H1 (cell line): ENCODE data around the gene SURF1. TPM values are rescaled to one million over a fixed set of nuclear protein-coding genes. Genes with fewer than 3 reads are reported as not detected.
A peak's percentile ranks its signal among the peaks of the same experiment; 100 is the strongest.

ENCODE experiments used
- CTCF ChIA-PET: fragments of 300-600 bp; sonication (Branson Sonifier 250); formaldehyde crosslinking; loops from one replicate; lab custom pipeline; 2021; ENCODE audit not compliant: partially characterized antibody; lab: Charles Lee
- POLR2A ChIA-PET: fragments of 300-600 bp; sonication (Branson Sonifier 250); formaldehyde crosslinking; loops from one replicate; lab custom pipeline; 2021; ENCODE audit warnings: inconsistent platforms; ENCODE audit not compliant: partially characterized antibody; lab: Charles Lee
- DNase-seq, 2 experiments: peaks; one replicate each; pipeline versions ENCODE4 v3.0.0 to v3.0.0-alpha.2; 2010 to 2022; ENCODE audit warnings: low spot score in 2 of 2, low read depth in 1 of 2, mixed read lengths in 1 of 2
- FAIRE-seq: peaks from 2 replicates; lab custom pipeline; 2011; peaks lifted over from hg19 to GRCh38; lab: Jason Lieb, UNC
- H2AFZ ChIP-seq: 2 replicates; pipeline ENCODE4 v1.8.1; 2012; ENCODE audit warnings: low read length, inconsistent platforms
- H2AK5ac ChIP-seq: 2 replicates; pipeline ENCODE4 v1.6.1; 2013; ENCODE audit warnings: low read depth, low read length
- H2BK120ac ChIP-seq: replicated peaks from 2 replicates; pipeline ENCODE3; 2013; ENCODE audit warnings: low read depth, low read length, inconsistent platforms
- H2BK12ac ChIP-seq: 2 replicates; pipeline ENCODE4 v1.6.1; 2013; ENCODE audit warnings: low read depth, low read length
- H2BK15ac ChIP-seq: 2 replicates; pipeline ENCODE4 v1.6.1; 2013; ENCODE audit warnings: low read length
- H2BK20ac ChIP-seq: 2 replicates; pipeline ENCODE4 v1.6.1; 2013; ENCODE audit warnings: low read length
- H2BK5ac ChIP-seq: 2 replicates; pipeline ENCODE4 v1.6.1; 2013; ENCODE audit warnings: low read depth, low read length
- H3K14ac ChIP-seq: 2 replicates; pipeline ENCODE4 v1.6.1; 2013; ENCODE audit warnings: inconsistent platforms; ENCODE audit not compliant: insufficient read length
- H3K18ac ChIP-seq: 2 replicates; pipeline ENCODE4 v1.6.1; 2013; ENCODE audit warnings: low read length; ENCODE audit errors: extremely low read depth
- H3K23ac ChIP-seq: 2 replicates; pipeline ENCODE4 v1.6.1; 2013; ENCODE audit warnings: inconsistent platforms; ENCODE audit not compliant: insufficient read length
- H3K23me2 ChIP-seq: 2 replicates; pipeline ENCODE4 v1.6.1; 2013; ENCODE audit warnings: low read depth, low read length
- H3K27ac ChIP-seq: 2 replicates; pipeline ENCODE4 v1.6.1; 2011; ENCODE audit warnings: low read depth, low read length, inconsistent platforms
- H3K27me3 ChIP-seq, 4 experiments: replicated peaks in 1 of 4; 1 replicate in 1 of 4; 2 replicates in 3 of 4; pipeline versions ENCODE4 v1.6.1 to v1.8.1; 2011 to 2013; ENCODE audit warnings: low read length in 3 of 4, mild to moderate bottlenecking in 3 of 4, inconsistent platforms in 2 of 4, mixed read lengths in 2 of 4, moderate library complexity in 1 of 4; ENCODE audit not compliant: control insufficient read depth in 3 of 4, insufficient read depth in 3 of 4; ENCODE audit errors: extremely low read depth in 1 of 4
- H3K36me3 ChIP-seq, 4 experiments: 2 replicates each; pipeline versions ENCODE4 v1.6.1 to v1.8.1; 2011 to 2013; ENCODE audit warnings: mild to moderate bottlenecking in 4 of 4, low read length in 3 of 4, moderate library complexity in 2 of 4, control low read depth in 1 of 4, inconsistent platforms in 1 of 4; ENCODE audit not compliant: insufficient read depth in 4 of 4, control insufficient read depth in 2 of 4
- H3K4ac ChIP-seq: replicated peaks from 2 replicates; pipeline ENCODE3; 2013; ENCODE audit warnings: low read length, low read depth, mixed read lengths, inconsistent platforms; ENCODE audit not compliant: insufficient read length
- H3K4me1 ChIP-seq, 4 experiments: replicated peaks in 1 of 4; 1 replicate in 1 of 4; 2 replicates in 3 of 4; pipeline versions ENCODE4 v1.6.1 to v1.8.1; 2011 to 2013; ENCODE audit warnings: low read length in 3 of 4, inconsistent platforms in 2 of 4, mixed read lengths in 1 of 4; ENCODE audit not compliant: insufficient read depth in 4 of 4, control insufficient read depth in 3 of 4
- H3K4me2 ChIP-seq, 2 experiments: 2 replicates each; pipeline versions ENCODE4 v1.6.1 to v1.8.1; 2011 to 2013; ENCODE audit warnings: low read depth in 2 of 2, low read length in 2 of 2, control low read depth in 1 of 2, inconsistent platforms in 1 of 2, mild to moderate bottlenecking in 1 of 2; ENCODE audit not compliant: insufficient read depth in 1 of 2
- H3K4me3 ChIP-seq, 4 experiments: fragments of 200-600, 300-600 bp in 1 of 4; sonication (generic), shearing (Covaris generic), sonication (Bioruptor Twin) in 1 of 4; 2 replicates each; pipeline versions ENCODE4 v1.5.1 to v1.8.1; 2011 to 2016; ENCODE audit warnings: low read length in 4 of 4, low read depth in 3 of 4, control low read depth in 2 of 4, inconsistent platforms in 2 of 4, mild to moderate bottlenecking in 2 of 4, mixed read lengths in 1 of 4, moderate library complexity in 1 of 4; ENCODE audit not compliant: insufficient read depth in 2 of 4; ENCODE audit errors: extremely low read depth in 1 of 4
- H3K56ac ChIP-seq: replicated peaks from 2 replicates; pipeline ENCODE3; 2013; ENCODE audit warnings: low read depth, mild to moderate bottlenecking, mixed read lengths, low read length, inconsistent platforms; ENCODE audit not compliant: insufficient read length
- H3K79me1 ChIP-seq: 2 replicates; pipeline ENCODE4 v1.6.1; 2013; ENCODE audit warnings: low read depth, low read length, control low read depth
- H3K79me2 ChIP-seq, 2 experiments: 2 replicates each; pipeline versions ENCODE4 v1.6.1 to v1.8.1; 2012 to 2013; ENCODE audit warnings: low read length in 2 of 2, mild to moderate bottlenecking in 2 of 2, inconsistent platforms in 1 of 2; ENCODE audit not compliant: insufficient read depth in 2 of 2, control insufficient read depth in 1 of 2
- H3K9ac ChIP-seq, 4 experiments: replicated peaks in 1 of 4; 1 replicate in 1 of 4; 2 replicates in 3 of 4; pipeline versions ENCODE4 v1.6.1 to v1.8.1; 2011 to 2013; ENCODE audit warnings: low read depth in 3 of 4, low read length in 3 of 4, control low read depth in 2 of 4, mild to moderate bottlenecking in 2 of 4, moderate library complexity in 2 of 4, inconsistent platforms in 1 of 4; ENCODE audit errors: extremely low read depth in 1 of 4
- H3K9me3 ChIP-seq, 2 experiments: 2 replicates each; pipeline versions ENCODE4 v1.6.1 to v1.8.1; 2012 to 2013; ENCODE audit warnings: mild to moderate bottlenecking in 2 of 2, moderate library complexity in 2 of 2, control low read depth in 1 of 2, inconsistent platforms in 1 of 2, low read depth in 1 of 2, low read length in 1 of 2, mixed read lengths in 1 of 2; ENCODE audit not compliant: insufficient read depth in 2 of 2
- H4K20me1 ChIP-seq, 2 experiments: replicated peaks in 1 of 2; 2 replicates each; pipeline versions ENCODE3 to v1.8.1; 2011 to 2013; ENCODE audit warnings: inconsistent platforms in 2 of 2, low read length in 2 of 2, mild to moderate bottlenecking in 1 of 2; ENCODE audit not compliant: insufficient read depth in 2 of 2, control insufficient read depth in 1 of 2
- H4K5ac ChIP-seq: 2 replicates; pipeline ENCODE4 v1.6.1; 2013; ENCODE audit warnings: low read length, low read depth, mixed read lengths, inconsistent platforms; ENCODE audit not compliant: insufficient read length
- H4K8ac ChIP-seq: 2 replicates; pipeline ENCODE4 v1.8.0; 2013; ENCODE audit warnings: mild to moderate bottlenecking, moderate library complexity, low read length, inconsistent platforms; ENCODE audit not compliant: insufficient read depth; ENCODE audit errors: extremely low read depth
- H4K91ac ChIP-seq: replicated peaks from 2 replicates; pipeline ENCODE3; 2013; ENCODE audit warnings: low read length, mixed read lengths, inconsistent platforms; ENCODE audit not compliant: insufficient read length
- ATF2 ChIP-seq: IDR thresholded peaks from 2 replicates; pipeline ENCODE4 v1.6.1; 2012; ENCODE audit warnings: low read length, inconsistent platforms
- ATF3 ChIP-seq: IDR thresholded peaks from 2 replicates; pipeline ENCODE4 v1.6.1; 2011; ENCODE audit warnings: low read depth, mild to moderate bottlenecking, low read length; ENCODE audit not compliant: insufficient read depth
- CBX5 ChIP-seq: fragments of 300-800, 300-1000 bp; sonication (generic); IDR thresholded peaks from 2 replicates; pipeline ENCODE4 v1.7.1; 2016; ENCODE audit warnings: antibody characterized with exemption, low read length, low read depth
- CEBPB ChIP-seq: IDR thresholded peaks from 2 replicates; pipeline ENCODE4 v1.6.1; 2012; ENCODE audit warnings: low read depth, low read length
- CHD1 ChIP-seq: IDR thresholded peaks from 2 replicates; pipeline ENCODE4 v1.6.1; 2012; ENCODE audit warnings: low read depth, low read length, improper control_type of control experiment
- E2F6 ChIP-seq: IDR thresholded peaks from 2 replicates; pipeline ENCODE4 v1.6.1; 2012; ENCODE audit warnings: inconsistent platforms
- EGR1 ChIP-seq: IDR thresholded peaks from 2 replicates; pipeline ENCODE4 v1.6.1; 2011; ENCODE audit warnings: low read depth, low read length, borderline replicate concordance
- SIRT6 ChIP-seq: IDR thresholded peaks from one replicate; pipeline ENCODE4 v1.7.1; 2012; ENCODE audit warnings: low read length, inconsistent platforms
- SIX5 ChIP-seq: IDR thresholded peaks from 2 replicates; pipeline ENCODE4 v1.6.1; 2011; ENCODE audit warnings: mild to moderate bottlenecking, low read depth, low read length
- SRF ChIP-seq: IDR thresholded peaks from 2 replicates; pipeline ENCODE4 v1.6.1; 2011; ENCODE audit warnings: mild to moderate bottlenecking, low read depth, low read length, moderate library complexity
- TAF1 ChIP-seq: IDR thresholded peaks from 2 replicates; pipeline ENCODE4 v1.6.1; 2011; ENCODE audit warnings: mild to moderate bottlenecking, low read depth, low read length
- WGBS, 2 experiments: shearing (Covaris generic) in 1 of 2; methylation state at CpG; one replicate each; pipeline versions ENCODE4 v1.1.6 to v1.1.7; 2013 to 2015; ENCODE audit warnings: low lambda C conversion rate in 2 of 2, mixed read lengths in 2 of 2, inconsistent platforms in 1 of 2, low coverage in 1 of 2, missing lambda C conversion rate in 1 of 2; ENCODE audit not compliant: insufficient replicate concordance in 2 of 2, insufficient coverage in 1 of 2, insufficient read length in 1 of 2; ENCODE audit errors: extremely low coverage in 1 of 2, missing lambda C conversion rate in 1 of 2; 5-methylcytosine and 5-hydroxymethylcytosine counted together
- polyA plus RNA-seq, 7 experiments: library from polyadenylated mRNA; depleted of rRNA in 3 of 7; stranded (reverse) in 5 of 7; unstranded in 2 of 7; fragments of >200 nt in 5 of 7; fragments of 200-250 nt in 2 of 7; gene quantifications; 1 replicate in 5 of 7; 2 replicates in 1 of 7; 4 replicates in 1 of 7; pipeline versions ENCODE4 v1.2.1 to v1.2.3, GENCODE V29; 2011 to 2013; ENCODE audit warnings: missing spikeins in 2 of 7, mixed read lengths in 2 of 7
- total RNA-seq: library from RNA; stranded (reverse); fragmentation: NEBNext Ultra II Directional; extraction: Animal tissue kit (Norgen Biotek cat#: 25700); gene quantifications from 2 replicates; pipeline ENCODE4 v1.2.1, GENCODE V29; 2021

SURF1 gene
- total and polyA plus RNA-seq, 2 of the 8 experiments (the other 6 are each of a cell fraction or from before 2014, with no cell fraction given) = 43.1 to 44.7 TPM

DNA sequence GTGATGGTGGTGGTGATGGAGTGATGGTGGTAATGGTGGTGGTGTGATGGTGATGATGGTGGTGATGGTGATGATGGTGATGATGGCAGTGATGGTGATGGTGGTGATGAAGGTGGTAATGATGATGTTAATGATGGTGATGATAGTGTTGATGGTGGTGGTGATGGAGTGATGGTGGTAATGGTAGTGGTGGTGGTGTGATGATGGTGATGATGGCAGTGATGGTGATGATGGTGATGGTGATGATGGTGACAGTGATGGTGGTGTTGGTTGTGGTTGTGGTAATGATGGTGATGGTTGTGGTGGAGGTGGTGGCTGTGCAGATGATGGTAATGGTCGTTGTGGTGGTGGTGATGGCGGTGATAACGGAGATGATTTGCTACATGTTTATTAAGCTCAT is 27.2 kb upstream of the SURF1 start:
- Histone ChIP-seq H2AK5ac (no peak overlapping the region), H2BK5ac (no peak overlapping the region), H3K4me1 (no peaks in the 10 kb centered on the region; a peak in 1 of 7 replicates), H2BK15ac (no peak overlapping the region), H3K23me2 (peaks cover 16% of the 10 kb centered on the region; the same call in 1 of the 2 replicates), H4K91ac (no peak overlapping the region), H2BK12ac (no peak overlapping the region), H3K27ac (no peak overlapping the region), H2BK20ac (no peak overlapping the region), H3K4ac (no peak overlapping the region), H3K4me3 (no peak overlapping the region), H3K18ac (no peak overlapping the region), H3K79me1 (no peaks in the 10 kb centered on the region), H3K9ac (no peak overlapping the region), H3K23ac (no peak overlapping the region), H3K4me2 (no peak overlapping the region), H4K5ac (no peak overlapping the region), H4K8ac (no peak overlapping the region), H3K27me3 (peaks cover 0 to 2% (median under 1%) of the 10 kb centered on the region in 4 experiments; a peak in 3 of 7 replicates), H3K14ac (no peak overlapping the region), H3K9me3 (peaks cover 0 to 11% of the 10 kb centered on the region in 2 experiments; a peak in 2 of 4 replicates), H4K20me1 (peaks cover 0 to 15% of the 10 kb centered on the region in 2 experiments), H3K79me2 (no peaks in the 10 kb centered on the region), H3K56ac (peak overlapping the region; percentile 99), H2AFZ (no peak overlapping the region), H3K36me3 (no peaks in the 10 kb centered on the region; a peak in 1 of 8 replicates), H2BK120ac (no peak overlapping the region)
- TF ChIP-seq CBX5 (no peak), SIRT6 (no peak), CHD1 (no peak), SIX5 (no peak), TAF1 (no peak), SRF (no peak), CEBPB (no peak), ATF3 (no peak), EGR1 (no peak), E2F6 (no peak), ATF2 (no peak)
- 100% methylated on average over 3 of the region's 3 CpGs; no CpG with 5 or more reads in 1 of the 2 experiments for WGBS, 2 experiments
- FAIRE-seq (no peak), DNase-seq (no peak)
- ChIA-PET CTCF (interaction anchor here (0.9 to 4.7 kb wide), 3 partner anchors 13 to 103 kb away, joined by 3 to 52 read pairs (median 3); no protein-coding TSS in a partner anchor), POLR2A (no interaction called here)
